Activated naive CD4-positive, alpha-beta T cell treated with anti-CD3 and anti-CD28 coated beads, Interleukin-2, amount 10 ng/mL, durations not matched to agents 7 days and 5 days (primary cell): ENCODE data around the gene CACNA2D1.

Experiments
- CTCF ChIA-PET: fragments of 350-600 bp; sonication (Branson Sonifier 250); formaldehyde crosslinking; loops from one replicate; lab custom pipeline; 2021; ENCODE audit warnings: antibody characterized with exemption; lab: Charles Lee
- DNase-seq: peaks from one replicate; pipeline ENCODE4 v3.0.0-alpha.2; 2020
- H3K27ac Mint-ChIP-seq: one replicate; pipeline ENCODE4 v1.8.0; 2021; ENCODE audit warnings: mild to moderate bottlenecking, moderate library complexity, mixed read lengths
- H3K27me3 Mint-ChIP-seq: one replicate; pipeline ENCODE4 v1.8.0; 2021; ENCODE audit warnings: mild to moderate bottlenecking, mixed read lengths
- H3K36me3 Mint-ChIP-seq: one replicate; pipeline ENCODE4 v1.8.0; 2021; ENCODE audit warnings: mixed read lengths
- H3K4me1 Mint-ChIP-seq: one replicate; pipeline ENCODE4 v1.8.0; 2021; ENCODE audit warnings: mixed read lengths
- H3K4me3 Mint-ChIP-seq: one replicate; pipeline ENCODE4 v1.8.0; 2021; ENCODE audit warnings: mild to moderate bottlenecking, moderate library complexity, mixed read lengths
- H3K9me3 Mint-ChIP-seq: one replicate; pipeline ENCODE4 v1.8.0; 2021; ENCODE audit warnings: mixed read lengths

Gene CACNA2D1

DNA sequence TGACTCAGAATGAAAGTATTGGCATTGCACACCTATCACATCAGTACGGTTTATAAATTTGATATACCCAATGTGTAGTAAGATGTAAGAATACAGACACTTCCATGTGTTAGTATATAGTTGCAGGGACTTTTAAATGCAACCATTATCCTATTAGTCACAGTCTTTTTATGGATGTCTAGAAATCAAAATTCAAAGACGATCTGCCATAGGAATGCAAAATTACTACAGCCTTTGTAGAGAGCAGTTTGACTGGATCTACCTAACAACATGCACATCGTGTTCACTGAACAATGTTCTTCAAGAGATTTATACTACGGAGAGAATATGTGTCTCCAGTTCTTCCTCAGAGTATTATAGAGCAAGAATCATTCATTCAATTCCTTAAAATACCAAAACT, 356.5 kb downstream of the CACNA2D1 start:
- CTCF ChIA-PET: no interaction called here
- Mint-ChIP-seq H3K9me3 (no peaks in the 10 kb centered on the region), H3K4me3 (no peak overlapping the region), H3K27ac (no peak overlapping the region), H3K4me1 (no peaks in the 10 kb centered on the region), H3K36me3 (no peaks in the 10 kb centered on the region), H3K27me3 (no peaks in the 10 kb centered on the region)
- DNase-seq: no peak

DNA sequence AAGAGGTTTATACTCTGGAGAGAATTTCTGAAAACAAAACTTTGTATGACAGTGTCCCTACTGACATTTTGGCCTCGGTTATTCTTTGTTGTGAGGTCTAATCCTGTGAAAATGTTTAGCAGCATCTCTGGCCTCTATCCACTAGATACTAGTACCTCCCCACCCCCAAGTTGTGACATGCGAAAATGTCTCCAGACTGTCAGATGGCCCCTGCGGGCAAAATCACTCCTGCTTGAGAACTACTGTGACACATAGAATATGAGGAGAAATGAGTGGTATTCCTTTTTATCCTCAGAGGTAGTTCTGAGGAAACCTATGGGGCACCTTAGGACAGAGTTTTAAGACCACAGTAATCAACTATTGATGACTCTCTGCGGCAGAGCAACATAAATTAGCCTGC, 358.5 kb downstream of the CACNA2D1 start:
- H3K27ac Mint-ChIP-seq: no peak overlapping the region
- CTCF ChIA-PET: no interaction called here
- no peak for DNase-seq
- no peaks in the 10 kb centered on the region for H3K27me3 Mint-ChIP-seq
- H3K36me3 Mint-ChIP-seq: no peaks in the 10 kb centered on the region
- no peaks in the 10 kb centered on the region for H3K4me1 Mint-ChIP-seq
- no peaks in the 10 kb centered on the region for H3K9me3 Mint-ChIP-seq
- no peak overlapping the region for H3K4me3 Mint-ChIP-seq

DNA sequence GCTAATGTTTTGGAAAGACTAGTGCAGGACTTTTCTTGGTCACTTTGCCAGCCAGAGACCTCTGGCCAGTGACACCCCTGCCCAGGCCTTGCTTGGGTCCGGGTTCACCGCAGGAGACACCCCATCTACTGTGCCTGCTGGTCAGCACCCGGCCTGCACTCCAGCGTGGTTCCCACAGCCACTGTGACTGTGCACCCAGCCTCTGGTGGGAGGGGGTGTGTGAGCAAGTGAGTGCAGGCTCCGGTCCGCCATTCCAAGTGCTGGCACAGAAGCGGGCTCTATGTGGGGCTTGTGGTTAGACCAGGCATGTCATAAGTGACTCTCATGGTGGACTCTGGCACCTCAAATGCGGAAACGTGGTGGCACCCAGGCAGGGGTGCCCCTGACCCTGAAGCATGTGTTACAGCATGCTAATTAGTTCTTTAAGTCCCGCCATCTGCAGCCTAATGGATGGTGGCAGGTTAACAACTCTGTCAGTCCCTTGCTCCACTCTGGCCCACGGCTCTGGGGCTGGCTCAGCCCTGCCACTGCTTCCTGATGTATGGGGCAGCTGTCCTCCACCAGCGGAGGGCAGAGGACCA, 361.8 kb downstream of the CACNA2D1 start:
- H3K4me1 Mint-ChIP-seq: no peaks in the 10 kb centered on the region
- CTCF ChIA-PET: no interaction called here
- no peak for DNase-seq
- H3K36me3 Mint-ChIP-seq: no peaks in the 10 kb centered on the region
- no peak overlapping the region for H3K27ac Mint-ChIP-seq
- H3K4me3 Mint-ChIP-seq: no peak overlapping the region
- H3K27me3 Mint-ChIP-seq: no peaks in the 10 kb centered on the region
- H3K9me3 Mint-ChIP-seq: no peaks in the 10 kb centered on the region

DNA sequence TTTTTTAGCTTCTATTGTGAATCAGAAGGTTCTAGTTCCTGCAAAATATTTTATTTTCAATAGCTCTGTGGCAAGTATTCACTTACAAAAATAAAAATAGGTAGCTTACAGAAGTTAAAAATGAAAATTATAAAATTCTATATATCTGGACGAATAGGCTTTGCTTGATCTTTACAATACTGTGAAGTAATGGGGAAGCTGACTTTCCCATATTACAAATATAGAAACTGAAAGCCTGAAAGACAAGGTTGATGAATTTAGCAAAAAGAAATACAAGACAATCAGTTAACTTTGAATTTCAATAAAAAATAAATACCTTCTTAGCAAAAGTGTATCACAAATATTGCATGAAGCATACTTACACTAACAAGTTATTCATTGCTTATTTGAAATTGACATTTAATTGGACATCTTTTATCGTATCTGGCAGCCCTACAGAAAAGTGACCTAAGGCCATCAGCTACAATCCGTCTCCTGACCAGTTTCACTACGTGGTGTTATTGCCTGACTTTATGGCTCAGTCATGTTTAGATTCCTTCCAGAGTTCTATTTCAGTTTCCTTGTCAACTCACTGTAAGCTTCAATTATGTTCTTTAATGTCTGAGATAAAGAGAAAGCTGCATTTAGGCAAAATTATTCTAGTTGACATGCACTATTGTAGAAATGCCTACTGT, 363.2 kb downstream of the CACNA2D1 start:
- no peaks in the 10 kb centered on the region for H3K27me3 Mint-ChIP-seq
- H3K27ac Mint-ChIP-seq: no peak overlapping the region
- H3K36me3 Mint-ChIP-seq: no peaks in the 10 kb centered on the region
- H3K4me1 Mint-ChIP-seq: no peaks in the 10 kb centered on the region
- DNase-seq: no peak
- CTCF ChIA-PET: no interaction called here
- no peak overlapping the region for H3K4me3 Mint-ChIP-seq
- H3K9me3 Mint-ChIP-seq: no peaks in the 10 kb centered on the region

DNA sequence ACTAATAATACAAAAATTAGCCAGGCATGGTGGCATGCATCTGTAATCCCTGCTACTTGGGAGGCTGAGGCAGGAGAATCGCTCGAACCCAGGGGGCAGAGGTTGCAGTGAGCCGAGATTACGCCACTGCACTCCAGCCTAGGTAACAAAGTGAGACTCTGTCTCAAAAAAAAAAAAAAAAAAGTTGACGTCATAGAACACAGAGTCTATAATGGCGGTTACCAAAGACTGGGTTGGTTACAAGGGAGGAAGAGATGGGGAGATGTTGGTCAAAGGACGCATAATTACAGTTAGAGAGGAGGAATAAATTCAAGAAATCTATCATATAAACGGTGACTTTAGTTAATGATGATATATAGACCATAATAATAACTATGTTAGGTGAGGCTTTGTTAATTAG, 364.1 kb downstream of the CACNA2D1 start:
- Mint-ChIP-seq H3K4me3 (no peak overlapping the region), H3K9me3 (no peaks in the 10 kb centered on the region), H3K27me3 (no peaks in the 10 kb centered on the region), H3K36me3 (no peaks in the 10 kb centered on the region), H3K27ac (no peak overlapping the region), H3K4me1 (no peaks in the 10 kb centered on the region)
- CTCF ChIA-PET: no interaction called here
- no peak for DNase-seq

DNA sequence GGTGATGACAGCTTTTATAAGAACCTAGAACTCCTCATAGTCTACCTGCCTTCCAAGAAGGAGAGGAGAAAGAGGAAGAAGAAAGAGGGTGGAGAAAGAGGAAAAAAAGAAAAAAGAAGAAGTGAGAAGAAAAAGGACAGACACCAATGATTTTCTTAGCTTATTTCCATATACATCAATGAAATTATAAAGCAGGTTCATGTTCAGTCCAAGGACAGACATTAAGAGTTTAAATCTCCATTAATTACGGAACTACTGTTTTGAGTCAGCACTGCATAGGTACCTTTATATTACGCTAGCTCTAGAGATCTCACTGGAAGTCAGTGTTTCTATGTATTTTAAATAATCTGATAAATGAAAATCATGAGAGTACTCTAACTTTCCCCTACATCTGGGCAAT, 364.8 kb downstream of the CACNA2D1 start:
- Mint-ChIP-seq H3K9me3 (no peaks in the 10 kb centered on the region), H3K36me3 (no peaks in the 10 kb centered on the region), H3K4me3 (no peak overlapping the region), H3K27me3 (no peaks in the 10 kb centered on the region), H3K4me1 (no peaks in the 10 kb centered on the region), H3K27ac (no peak overlapping the region)
- CTCF ChIA-PET: no interaction called here
- no peak for DNase-seq

DNA sequence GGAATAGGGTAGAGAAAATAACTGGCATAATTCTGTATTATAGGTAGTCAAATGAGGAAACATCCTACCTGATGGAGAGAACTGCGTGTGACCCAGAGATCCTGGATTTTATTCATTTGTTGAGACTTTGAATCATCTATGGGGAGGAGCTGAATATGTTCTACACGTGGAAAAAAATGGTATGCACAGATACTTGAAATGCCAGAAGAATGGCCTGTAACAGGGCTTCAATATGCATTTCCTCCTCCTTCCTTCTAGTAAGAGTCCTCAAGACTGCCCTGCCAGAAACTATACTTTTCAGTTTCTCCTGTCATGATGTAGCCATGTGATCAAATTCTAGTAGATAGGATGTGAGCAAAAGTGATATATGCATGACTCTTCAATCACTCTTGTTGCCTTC, 372.1 kb downstream of the CACNA2D1 start:
- no peak overlapping the region for H3K27ac Mint-ChIP-seq
- no peaks in the 10 kb centered on the region for H3K36me3 Mint-ChIP-seq
- H3K9me3 Mint-ChIP-seq: no peaks in the 10 kb centered on the region
- no peaks in the 10 kb centered on the region for H3K27me3 Mint-ChIP-seq
- H3K4me1 Mint-ChIP-seq: no peaks in the 10 kb centered on the region
- CTCF ChIA-PET: no interaction called here
- H3K4me3 Mint-ChIP-seq: no peak overlapping the region
- no peak for DNase-seq

DNA sequence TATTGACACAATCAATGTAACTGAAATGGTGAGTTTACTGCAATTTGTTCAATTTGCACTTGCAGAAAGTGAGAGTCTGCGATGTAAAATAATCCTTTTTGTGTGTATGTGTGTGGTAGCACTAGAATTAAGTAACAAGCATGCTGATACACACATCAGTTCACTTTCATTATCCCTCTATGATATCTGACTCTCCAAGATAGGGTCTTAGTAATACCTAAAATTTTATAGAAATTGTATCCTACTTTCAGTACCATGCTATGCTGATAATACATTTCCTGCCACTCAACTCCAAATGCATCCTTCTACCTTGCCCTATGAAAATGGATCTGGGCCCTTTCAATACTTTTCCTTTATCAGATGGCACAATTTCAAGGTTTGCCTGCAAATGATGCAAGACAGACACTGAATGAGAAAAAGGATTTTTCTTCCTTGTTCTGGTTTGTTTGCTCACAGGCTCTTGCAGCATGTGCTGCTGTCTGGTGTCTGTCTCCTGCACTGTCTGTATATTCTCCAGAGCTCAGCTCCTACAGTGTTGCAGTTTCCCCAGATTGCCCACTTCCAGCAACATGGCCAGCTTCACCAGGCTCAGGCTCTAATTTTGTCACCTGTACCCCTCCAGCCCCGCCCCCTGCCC, 375.8 kb downstream of the CACNA2D1 start:
- CTCF ChIA-PET: no interaction called here
- H3K27ac Mint-ChIP-seq: no peak overlapping the region
- H3K4me1 Mint-ChIP-seq: no peaks in the 10 kb centered on the region
- no peak for DNase-seq
- no peaks in the 10 kb centered on the region for H3K9me3 Mint-ChIP-seq
- no peaks in the 10 kb centered on the region for H3K27me3 Mint-ChIP-seq
- H3K36me3 Mint-ChIP-seq: no peaks in the 10 kb centered on the region
- H3K4me3 Mint-ChIP-seq: no peak overlapping the region

DNA sequence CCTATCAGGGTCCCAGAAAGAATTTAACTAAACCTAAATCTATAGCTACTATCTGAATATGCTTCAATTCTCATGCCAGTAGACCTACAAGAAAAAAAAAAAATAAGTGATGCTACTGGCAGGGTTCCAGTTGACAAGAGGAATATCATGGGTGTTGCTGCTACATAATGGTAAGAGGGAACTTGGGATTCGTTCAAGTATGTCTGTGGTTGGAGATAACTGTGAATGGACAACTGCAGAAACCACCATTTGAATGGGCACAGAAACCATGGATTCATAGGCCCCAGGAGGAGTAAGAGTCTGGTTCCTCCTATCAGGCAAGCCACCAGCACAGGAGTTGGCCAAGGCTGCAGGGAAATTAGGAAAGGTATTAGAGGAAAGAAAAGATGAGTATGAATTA, 386.1 kb downstream of the CACNA2D1 start:
- no peak overlapping the region for H3K27ac Mint-ChIP-seq
- no peaks in the 10 kb centered on the region for H3K4me1 Mint-ChIP-seq
- H3K27me3 Mint-ChIP-seq: no peaks in the 10 kb centered on the region
- no peak for DNase-seq
- H3K4me3 Mint-ChIP-seq: no peak overlapping the region
- CTCF ChIA-PET: no interaction called here
- no peaks in the 10 kb centered on the region for H3K36me3 Mint-ChIP-seq
- peaks cover 1% of the 10 kb centered on the region for H3K9me3 Mint-ChIP-seq

DNA sequence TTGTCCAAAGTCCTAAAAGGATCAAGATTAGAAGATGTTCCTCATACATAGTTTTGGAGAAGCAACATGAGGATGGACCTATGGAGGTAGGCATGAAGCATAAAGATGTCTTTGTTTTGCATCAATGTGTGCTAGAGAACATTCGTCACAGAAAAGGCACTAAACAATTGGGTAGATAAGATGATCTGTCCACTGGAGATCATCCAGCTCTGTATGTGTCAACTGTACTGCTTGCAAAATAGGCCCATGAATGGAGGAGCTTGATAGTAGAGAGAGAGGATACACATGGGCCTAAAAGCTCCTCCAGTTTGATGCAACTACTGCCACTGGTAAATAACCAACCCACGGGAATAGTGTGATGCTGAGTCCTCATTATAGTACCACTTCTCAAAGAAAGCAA, 387.3 kb downstream of the CACNA2D1 start:
- no peaks in the 10 kb centered on the region for H3K27me3 Mint-ChIP-seq
- H3K27ac Mint-ChIP-seq: no peak overlapping the region
- CTCF ChIA-PET: no interaction called here

DNA sequence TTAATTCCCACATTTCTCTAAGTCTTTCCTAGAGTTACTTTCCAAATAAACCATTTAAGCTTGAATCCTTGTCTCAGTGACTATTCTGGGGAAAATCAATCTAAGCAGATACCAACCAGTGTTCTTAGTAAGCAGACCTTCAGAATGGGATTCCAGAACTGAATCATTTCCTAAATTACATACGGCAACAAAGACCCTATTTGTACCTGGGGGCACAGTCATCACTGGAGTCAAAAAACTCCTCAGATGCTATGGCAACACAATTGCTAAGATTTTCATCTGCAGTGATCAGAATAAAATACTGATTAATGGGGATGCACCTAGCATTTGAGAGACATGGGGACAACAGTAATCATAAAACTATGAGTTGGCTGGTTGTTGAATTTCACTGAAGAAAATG, 389.0 kb downstream of the CACNA2D1 start:
- H3K4me3 Mint-ChIP-seq: no peak overlapping the region
- no peak overlapping the region for H3K27ac Mint-ChIP-seq
- H3K9me3 Mint-ChIP-seq: peaks cover 1% of the 10 kb centered on the region
- no peaks in the 10 kb centered on the region for H3K36me3 Mint-ChIP-seq
- no peaks in the 10 kb centered on the region for H3K27me3 Mint-ChIP-seq
- DNase-seq: no peak
- CTCF ChIA-PET: no interaction called here
- no peaks in the 10 kb centered on the region for H3K4me1 Mint-ChIP-seq

More for the DNA sequence above, 387.3 kb downstream of the CACNA2D1 start:
- DNase-seq: no peak
- Mint-ChIP-seq H3K4me3 (no peak overlapping the region), H3K36me3 (no peaks in the 10 kb centered on the region), H3K4me1 (no peaks in the 10 kb centered on the region), H3K9me3 (peaks cover 1% of the 10 kb centered on the region)

DNA sequence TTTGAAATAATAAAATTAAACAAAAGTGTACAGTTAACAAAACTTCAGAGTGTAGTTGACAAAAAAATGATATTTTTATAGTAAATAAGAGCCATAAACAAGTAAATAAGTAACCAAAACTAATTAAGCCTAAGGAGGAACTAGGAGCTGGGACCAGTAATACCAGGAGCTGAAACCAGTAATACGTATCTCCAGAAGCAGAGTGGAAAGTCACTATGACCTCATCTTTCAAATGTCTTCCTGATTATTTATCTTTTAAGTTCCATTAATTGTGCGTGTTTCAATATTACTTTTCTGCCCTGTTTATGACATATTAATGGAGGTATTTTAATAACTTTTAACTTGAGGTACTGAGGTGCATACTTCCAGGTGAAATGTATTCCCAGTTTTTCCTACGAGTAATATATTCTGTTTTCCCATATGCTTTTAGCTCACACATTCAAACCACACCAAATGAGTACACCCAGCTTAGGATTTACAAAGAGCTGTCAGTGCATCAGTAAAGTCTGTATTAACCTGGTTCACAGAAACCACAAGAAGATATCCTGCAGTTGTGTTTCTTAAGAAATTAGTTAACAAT, 390.0 kb downstream of the CACNA2D1 start:
- no peak for DNase-seq
- CTCF ChIA-PET: no interaction called here
- Mint-ChIP-seq H3K9me3 (peaks cover 1% of the 10 kb centered on the region), H3K27ac (no peak overlapping the region), H3K4me1 (no peaks in the 10 kb centered on the region), H3K4me3 (no peak overlapping the region), H3K27me3 (no peaks in the 10 kb centered on the region), H3K36me3 (no peaks in the 10 kb centered on the region)

DNA sequence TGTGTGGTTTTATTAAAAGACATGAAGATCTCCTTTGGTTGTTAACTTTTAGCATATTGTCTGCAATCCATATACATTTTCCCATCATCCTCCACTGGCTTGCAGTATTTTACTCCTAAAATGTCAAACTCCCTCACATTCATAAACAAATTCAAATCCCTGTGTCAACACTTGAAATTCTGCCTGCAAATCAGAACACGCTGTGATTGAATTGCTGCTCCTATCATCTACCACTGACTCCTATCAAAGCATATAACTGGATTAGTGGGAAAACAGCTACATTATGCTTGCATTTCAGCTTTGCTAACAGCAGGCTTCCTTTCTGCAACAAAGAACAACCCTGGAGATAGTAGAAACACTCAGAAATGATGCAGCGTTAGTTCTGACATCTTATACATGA, 392.0 kb downstream of the CACNA2D1 start:
- Mint-ChIP-seq H3K27ac (no peak overlapping the region), H3K4me1 (no peaks in the 10 kb centered on the region), H3K27me3 (no peaks in the 10 kb centered on the region), H3K9me3 (peaks cover 1% of the 10 kb centered on the region), H3K4me3 (no peak overlapping the region), H3K36me3 (no peaks in the 10 kb centered on the region)
- CTCF ChIA-PET: no interaction called here
- DNase-seq: no peak

DNA sequence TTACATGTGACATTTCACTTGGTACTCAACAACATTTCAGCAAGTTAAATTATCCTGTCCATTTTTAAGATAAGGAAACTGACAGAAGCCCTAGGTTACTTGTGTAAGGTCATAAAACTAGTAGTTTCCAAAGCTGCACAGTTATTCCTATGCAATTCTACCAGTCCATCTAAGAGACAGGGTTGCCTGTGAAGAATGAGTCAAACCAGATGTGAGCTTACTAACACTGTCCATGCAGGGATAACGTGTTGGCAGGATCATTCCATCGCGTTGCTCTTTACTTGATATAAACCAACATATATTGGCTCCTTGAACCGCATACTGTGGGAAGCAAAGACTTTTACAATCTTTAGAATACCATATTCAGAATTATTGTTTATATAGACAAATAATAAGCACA, 392.8 kb downstream of the CACNA2D1 start:
- no peak overlapping the region for H3K27ac Mint-ChIP-seq
- no peaks in the 10 kb centered on the region for H3K27me3 Mint-ChIP-seq
- CTCF ChIA-PET: no interaction called here
- no peak for DNase-seq
- H3K4me3 Mint-ChIP-seq: no peak overlapping the region
- no peaks in the 10 kb centered on the region for H3K4me1 Mint-ChIP-seq
- H3K36me3 Mint-ChIP-seq: no peaks in the 10 kb centered on the region
- no peaks in the 10 kb centered on the region for H3K9me3 Mint-ChIP-seq
